ENCODE data around the gene PPFIA2.

DNA sequence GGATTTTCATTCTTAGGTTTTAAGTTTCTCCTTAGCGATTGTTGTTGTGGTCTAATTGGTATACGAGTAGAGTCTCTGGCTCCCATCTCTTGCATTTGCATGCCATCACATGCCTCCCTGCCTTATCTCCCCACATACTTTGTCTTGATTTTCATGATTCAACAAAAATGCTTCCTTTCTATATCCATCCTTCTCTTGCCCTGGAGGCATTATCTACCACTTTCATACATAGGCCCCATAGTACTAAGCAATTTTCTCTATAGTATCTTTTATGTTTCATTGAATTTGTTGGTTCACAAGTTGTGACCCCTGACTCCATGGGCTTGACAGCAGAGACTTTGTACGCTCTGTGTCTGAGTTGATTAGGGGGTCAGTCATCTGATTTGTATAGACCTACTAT lies 455.2 kb downstream of the PPFIA2 start:
- TF ChIP-seq POLR2A (IDR thresholded peaks at IDR 0.05) = no peak
- TF ChIP-seq, protein P1, sequence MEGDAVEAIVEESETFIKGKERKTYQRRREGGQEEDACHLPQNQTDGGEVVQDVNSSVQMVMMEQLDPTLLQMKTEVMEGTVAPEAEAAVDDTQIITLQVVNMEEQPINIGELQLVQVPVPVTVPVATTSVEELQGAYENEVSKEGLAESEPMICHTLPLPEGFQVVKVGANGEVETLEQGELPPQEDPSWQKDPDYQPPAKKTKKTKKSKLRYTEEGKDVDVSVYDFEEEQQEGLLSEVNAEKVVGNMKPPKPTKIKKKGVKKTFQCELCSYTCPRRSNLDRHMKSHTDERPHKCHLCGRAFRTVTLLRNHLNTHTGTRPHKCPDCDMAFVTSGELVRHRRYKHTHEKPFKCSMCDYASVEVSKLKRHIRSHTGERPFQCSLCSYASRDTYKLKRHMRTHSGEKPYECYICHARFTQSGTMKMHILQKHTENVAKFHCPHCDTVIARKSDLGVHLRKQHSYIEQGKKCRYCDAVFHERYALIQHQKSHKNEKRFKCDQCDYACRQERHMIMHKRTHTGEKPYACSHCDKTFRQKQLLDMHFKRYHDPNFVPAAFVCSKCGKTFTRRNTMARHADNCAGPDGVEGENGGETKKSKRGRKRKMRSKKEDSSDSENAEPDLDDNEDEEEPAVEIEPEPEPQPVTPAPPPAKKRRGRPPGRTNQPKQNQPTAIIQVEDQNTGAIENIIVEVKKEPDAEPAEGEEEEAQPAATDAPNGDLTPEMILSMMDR (IDR thresholded peaks at IDR 0.05) = no peak

All from Peyer's patch (tissue), 4 donors.